ENCODE measurements around the gene SERTAD2. TPM values are rescaled to one million over a fixed set of nuclear protein-coding genes. Genes with fewer than 3 reads are reported as not detected.

SERTAD2 gene
- total and polyA plus RNA-seq, 2 of the 4 experiments (the other 2 are of a cell fraction) = 5.0 to 11.0 TPM

DNA sequence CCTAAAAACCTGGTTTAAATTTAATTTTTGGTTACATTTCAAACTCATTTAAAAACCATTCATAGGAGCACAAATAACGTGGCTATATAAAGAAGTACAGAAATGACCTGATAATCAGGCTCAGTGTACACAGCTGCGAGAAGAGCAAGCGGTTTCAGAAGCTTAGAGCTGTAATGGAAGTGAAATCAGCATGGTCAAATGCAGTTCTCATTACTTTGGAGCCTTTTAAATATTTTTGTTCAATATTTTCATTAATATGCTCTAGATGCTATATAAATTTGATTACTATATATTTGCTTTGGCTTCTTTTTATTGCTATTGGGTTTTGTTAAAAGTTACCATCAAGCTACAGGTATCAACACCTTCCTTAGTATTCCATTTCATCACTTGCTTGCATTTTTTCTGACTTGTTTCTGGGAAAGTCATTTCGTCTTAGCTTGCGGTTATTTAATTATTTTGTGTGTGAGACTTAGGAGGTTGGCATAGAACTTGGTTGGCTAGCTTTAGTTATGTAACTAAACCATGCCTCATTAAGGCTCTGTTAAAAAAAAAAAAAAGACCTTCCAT, 70.9 kb downstream of the SERTAD2 start:
- no peak overlapping the region for H2AK5ac ChIP-seq (ENCODE audit: low read depth, low read length)
- no peak overlapping the region for H3K27ac ChIP-seq (ENCODE audit: insufficient read depth, low read length)
- DNase-seq = no peak
- H3K18ac ChIP-seq (ENCODE audit: low read depth, low read length) = no peak overlapping the region
- no peaks in the 10 kb centered on the region for H3K27me3 ChIP-seq (ENCODE audit: control insufficient read depth, insufficient read depth, low read length)
- H4K8ac ChIP-seq (ENCODE audit: low read depth in 2 of 2, low read length in 2 of 2) = no peak overlapping the region
- ChIA-PET POLR2A (ENCODE audit: unreplicated experiment) (no interaction called here), CTCF (interaction anchor here (1.0 kb wide), 1 partner anchor 10 kb away, joined by 3 read pairs; no protein-coding TSS in a partner anchor)
- no peaks in the 10 kb centered on the region for H3K4me1 ChIP-seq (ENCODE audit: control insufficient read depth, insufficient read depth, low read length)
- no peaks in the 10 kb centered on the region for H3K9me1 ChIP-seq (ENCODE audit: insufficient read depth, low read length)
- H2BK120ac ChIP-seq (ENCODE audit: low read depth, low read length) = no peak overlapping the region
- no peak overlapping the region for H3K23ac ChIP-seq (ENCODE audit: low read depth, low read length)
- H3K36me3 ChIP-seq (ENCODE audit: control insufficient read depth, insufficient read depth, low read length) = peaks cover 4% of the 10 kb centered on the region
- H2BK15ac ChIP-seq (ENCODE audit: low read depth, low read length) = no peak overlapping the region
- no peak overlapping the region for H2AFZ ChIP-seq (replicated peaks; ENCODE audit: low read length, poor library complexity)
- H3K56ac ChIP-seq (ENCODE audit: extremely low read depth, insufficient read depth, low read length) = no peak overlapping the region
- H3K9ac ChIP-seq (ENCODE audit: low read depth, low read length) = no peak overlapping the region
- H4K20me1 ChIP-seq (ENCODE audit: insufficient read depth, low read length) = no peaks in the 10 kb centered on the region
- H2BK5ac ChIP-seq (ENCODE audit: low read depth, low read length, poor library complexity, severe bottlenecking) = no peak overlapping the region
- dilution Hi-C loops (cut with HindIII; ENCODE audit: low sequenced_read_pairs, unreplicated experiment) (no loop called here), in situ Hi-C loops (cut with MboI; ENCODE audit: low sequenced_read_pairs) (no loop called here), intact Hi-C loops (cut with micrococcal nuclease) (no loop called here)
- no TSS peak for BruUV-seq (replicated peaks)
- H4K91ac ChIP-seq (ENCODE audit: insufficient read depth, low read depth, low read length) = no peak overlapping the region
- H3K4me2 ChIP-seq (ENCODE audit: low read depth, low read length) = no peak overlapping the region
- no peaks in the 10 kb centered on the region; a peak in 1 of 4 replicates for H3K79me1 ChIP-seq (ENCODE audit: low read depth in 1 of 2, low read length in 2 of 2)
- H3K14ac ChIP-seq (replicated peaks; ENCODE audit: low read depth, low read length) = no peak overlapping the region
- no peak overlapping the region for H4K5ac ChIP-seq (ENCODE audit: low read depth, low read length)
- no peak for ATAC-seq (ENCODE audit: low read depth)
- no peaks in the 10 kb centered on the region for H3K9me3 ChIP-seq (ENCODE audit: control insufficient read depth, insufficient read depth, low read length)
- no CpG with 5 or more reads among the region's 5 CpGs for WGBS, 2 experiments (ENCODE audit: extremely low coverage in 2 of 2, insufficient read length in 1 of 2)
- H3K4me3 ChIP-seq (ENCODE audit: insufficient read depth, low read depth, low read length) = no peak overlapping the region
- no peak overlapping the region for H2BK20ac ChIP-seq (ENCODE audit: low read depth, low read length)
- no peak overlapping the region for H2AK9ac ChIP-seq (replicated peaks; ENCODE audit: low read depth, low read length, poor library complexity)
- no peak for TF ChIP-seq MAZ (IDR thresholded peaks at IDR 0.05; ENCODE audit: borderline replicate concordance, low read depth, low read length)
- no peak for TF ChIP-seq CHD1 (IDR thresholded peaks at IDR 0.05; ENCODE audit: low read depth, low read length)
- no peak for TF ChIP-seq SMC3 (IDR thresholded peaks at IDR 0.05; ENCODE audit: low read depth, low read length)
- no peak for TF ChIP-seq ELK1 (IDR thresholded peaks at IDR 0.05; ENCODE audit: borderline replicate concordance, low read depth, low read length)
- no peak for TF ChIP-seq FOS (IDR thresholded peaks at IDR 0.05; ENCODE audit: low read depth, low read length)
- TF ChIP-seq RFX5 (IDR thresholded peaks at IDR 0.05; ENCODE audit: low read depth, low read length) = no peak
- TF ChIP-seq NFE2L2 (IDR thresholded peaks at IDR 0.05; ENCODE audit: low read depth, low read length) = no peak
- H3K4ac ChIP-seq (ENCODE audit: low read depth, low read length) = no peak overlapping the region
